ENCODE measurements around the gene FHOD3. TPM values are rescaled to one million over a fixed set of nuclear protein-coding genes. Genes with fewer than 3 reads are reported as not detected.

FHOD3 gene
- total RNA-seq, 1 donor from 2014 or later, result 346 TPM

- Histone ChIP-seq H3K9me3 (replicated peaks) (no peaks in the 10 kb centered on the region), H3K27me3 (ENCODE audit: low read depth) (no peaks in the 10 kb centered on the region), H3K27ac (replicated peaks) (no peak overlapping the region), H3K4me3 (no peak overlapping the region), H3K4me1 (peaks cover 1% of the 10 kb centered on the region), H3K36me3 (peaks cover 68% of the 10 kb centered on the region)
- TF ChIP-seq CTCF (IDR thresholded peaks at IDR 0.05; ENCODE audit: borderline replicate concordance), result no peak
- intact Hi-C loops (cut with micrococcal nuclease), result no loop called here
- no peak for DNase-seq
Observed at GRCh38 chr18:36792634-36793283, 495.2 kb downstream of the FHOD3 start.

- intact Hi-C loops (cut with micrococcal nuclease), result no loop called here
- peaks cover 68% of the 10 kb centered on the region for H3K36me3 ChIP-seq
Observed at GRCh38 chr18:36798738-36799473, 501.4 kb downstream of the FHOD3 start.

GRCh38 chr18:36805105-36805504 is 507.6 kb downstream of the FHOD3 start:
- intact Hi-C loops (cut with micrococcal nuclease), result no loop called here
- Histone ChIP-seq H3K27ac (replicated peaks) (no peak overlapping the region), H3K9me3 (replicated peaks) (no peaks in the 10 kb centered on the region), H3K27me3 (ENCODE audit: low read depth) (no peaks in the 10 kb centered on the region), H3K4me3 (no peak overlapping the region), H3K4me1 (peaks cover 6% of the 10 kb centered on the region), H3K36me3 (peaks cover 66% of the 10 kb centered on the region)
- no peak for TF ChIP-seq CTCF (IDR thresholded peaks at IDR 0.05; ENCODE audit: borderline replicate concordance)
- DNase-seq, result no peak

More at GRCh38 chr18:36798738-36799473, 501.4 kb downstream of the FHOD3 start:
- H3K4me3 ChIP-seq, result no peak overlapping the region
- H3K27ac ChIP-seq (replicated peaks), result no peak overlapping the region
- no peak for DNase-seq
- no peaks in the 10 kb centered on the region for H3K9me3 ChIP-seq (replicated peaks)
- TF ChIP-seq CTCF (IDR thresholded peaks at IDR 0.05; ENCODE audit: borderline replicate concordance), result no peak
- no peaks in the 10 kb centered on the region for H3K4me1 ChIP-seq
- H3K27me3 ChIP-seq (ENCODE audit: low read depth), result no peaks in the 10 kb centered on the region

GRCh38 chr18:36808681-36809080 is 511.2 kb downstream of the FHOD3 start:
- Histone ChIP-seq H3K4me3 (no peak overlapping the region), H3K36me3 (peaks cover 34% of the 10 kb centered on the region), H3K27me3 (ENCODE audit: low read depth) (no peaks in the 10 kb centered on the region), H3K27ac (replicated peaks) (no peak overlapping the region), H3K9me3 (replicated peaks) (no peaks in the 10 kb centered on the region), H3K4me1 (peaks cover 12% of the 10 kb centered on the region)
- TF ChIP-seq CTCF (IDR thresholded peaks at IDR 0.05; ENCODE audit: borderline replicate concordance), result no peak
- no peak for DNase-seq
- intact Hi-C loops (cut with micrococcal nuclease), result no loop called here

GRCh38 chr18:36809590-36810381 is 512.3 kb downstream of the FHOD3 start:
- Histone ChIP-seq H3K27me3 (ENCODE audit: low read depth) (no peaks in the 10 kb centered on the region), H3K9me3 (replicated peaks) (no peaks in the 10 kb centered on the region), H3K4me3 (no peak overlapping the region), H3K4me1 (peaks cover 20% of the 10 kb centered on the region), H3K27ac (replicated peaks) (no peak overlapping the region), H3K36me3 (peaks cover 23% of the 10 kb centered on the region)
- DNase-seq, result no peak
- TF ChIP-seq CTCF (IDR thresholded peaks at IDR 0.05; ENCODE audit: borderline replicate concordance), result peak; percentile 86
- intact Hi-C loops (cut with micrococcal nuclease), result loop anchor here (10.0 kb wide), 1 partner anchor 55 kb away; no protein-coding TSS in a partner anchor

Measured in left ventricle myocardium inferior (tissue), 1 donor.